Fibroblast of the aortic adventitia (primary cell): ENCODE measurements around the gene URGCP. TPM values are rescaled to one million over a fixed set of nuclear protein-coding genes. Genes with fewer than 3 reads are reported as not detected.

Source experiments
- DNase-seq: peaks from one replicate; pipeline ENCODE4 v3.0.0-alpha.2; 2010; ENCODE audit warnings: low read depth
- H3K4me3 ChIP-seq: 2 replicates; pipeline ENCODE4 v1.5.1; 2011; ENCODE audit warnings: low read depth, mild to moderate bottlenecking, control low read depth, low read length, moderate library complexity
- total RNA-seq: library from RNA; depleted of rRNA; stranded (reverse); fragments of >200 nt; gene quantifications from 2 replicates; pipeline ENCODE4 v1.2.3, GENCODE V29; 2012; ENCODE audit warnings: low replicate concordance
- TF ChIP-seq, protein P1 (sequence below): IDR thresholded peaks from 2 replicates; pipeline ENCODE4 v1.5.1; 2011; ENCODE audit warnings: mild to moderate bottlenecking, low read length, control low read depth, inconsistent platforms; ENCODE audit not compliant: insufficient read depth

Gene URGCP
- total RNA-seq, 1 donor, result 24.7 TPM

- TF ChIP-seq, protein P1, sequence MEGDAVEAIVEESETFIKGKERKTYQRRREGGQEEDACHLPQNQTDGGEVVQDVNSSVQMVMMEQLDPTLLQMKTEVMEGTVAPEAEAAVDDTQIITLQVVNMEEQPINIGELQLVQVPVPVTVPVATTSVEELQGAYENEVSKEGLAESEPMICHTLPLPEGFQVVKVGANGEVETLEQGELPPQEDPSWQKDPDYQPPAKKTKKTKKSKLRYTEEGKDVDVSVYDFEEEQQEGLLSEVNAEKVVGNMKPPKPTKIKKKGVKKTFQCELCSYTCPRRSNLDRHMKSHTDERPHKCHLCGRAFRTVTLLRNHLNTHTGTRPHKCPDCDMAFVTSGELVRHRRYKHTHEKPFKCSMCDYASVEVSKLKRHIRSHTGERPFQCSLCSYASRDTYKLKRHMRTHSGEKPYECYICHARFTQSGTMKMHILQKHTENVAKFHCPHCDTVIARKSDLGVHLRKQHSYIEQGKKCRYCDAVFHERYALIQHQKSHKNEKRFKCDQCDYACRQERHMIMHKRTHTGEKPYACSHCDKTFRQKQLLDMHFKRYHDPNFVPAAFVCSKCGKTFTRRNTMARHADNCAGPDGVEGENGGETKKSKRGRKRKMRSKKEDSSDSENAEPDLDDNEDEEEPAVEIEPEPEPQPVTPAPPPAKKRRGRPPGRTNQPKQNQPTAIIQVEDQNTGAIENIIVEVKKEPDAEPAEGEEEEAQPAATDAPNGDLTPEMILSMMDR, result no peak
- no peak overlapping the region for H3K4me3 ChIP-seq
- DNase-seq, result peak; percentile 87
These were observed 33.1 kb downstream of the URGCP start for GRCh38 chr7:43873300-43873699.

- DNase-seq, result peak; percentile 90
- TF ChIP-seq, protein P1, result no peak
- H3K4me3 ChIP-seq, result peak overlapping the region; percentile 11
These were observed 33.8 kb downstream of the URGCP start for GRCh38 chr7:43872406-43873110.

DNA sequence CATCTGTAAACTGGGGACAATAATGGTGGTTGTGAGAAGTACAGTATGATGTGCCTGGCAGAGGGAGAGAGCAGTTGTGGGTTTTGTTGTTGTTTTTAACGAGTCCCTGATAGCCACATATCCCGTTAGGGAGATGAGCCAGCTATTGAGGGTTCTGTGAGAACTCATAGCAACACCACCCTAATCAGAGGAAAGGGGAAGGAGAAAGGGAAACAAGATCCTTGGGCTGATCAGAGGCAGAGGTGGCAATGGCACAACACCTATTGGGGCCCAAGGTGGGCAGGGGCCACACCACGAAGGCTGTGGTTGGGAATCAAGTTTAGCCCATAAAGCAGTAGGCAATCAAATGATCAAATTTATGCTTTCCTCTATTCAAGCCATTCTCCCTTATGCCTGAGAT is 35.3 kb downstream of the URGCP start:
- DNase-seq, result no peak
- TF ChIP-seq, protein P1, result no peak
- H3K4me3 ChIP-seq, result no peak overlapping the region

GRCh38 chr7:43870316-43870715 is 36.1 kb downstream of the URGCP start:
- no peak overlapping the region for H3K4me3 ChIP-seq
- no peak for DNase-seq
- TF ChIP-seq, protein P1, result no peak

- DNase-seq, result peak; percentile 89
- peak overlapping the region; percentile 90 for H3K4me3 ChIP-seq
- TF ChIP-seq, protein P1, result no peak
These were observed 36.5 kb downstream of the URGCP start for GRCh38 chr7:43869867-43870240.

- TF ChIP-seq, protein P1, result no peak
- peak; percentile 93 for DNase-seq
- H3K4me3 ChIP-seq, result peak within 1 kb of the TSS; percentile 90
These were observed 37.2 kb downstream of the URGCP start, which contains the start of gene MRPS24 for GRCh38 chr7:43869006-43869866. MRPS24 (minus strand) TSS chr7:43869517; CDS start chr7:43869495, 22 bp downstream.
